Transverse colon (tissue), 4 donors: ENCODE results near the gene PTPRN2. TPM values are rescaled to one million over a fixed set of nuclear protein-coding genes. Genes with fewer than 3 reads are reported as not detected.

Source experiments
- DNase-seq: peaks from one replicate; pipeline ENCODE4 v3.0.0-alpha.2; 2019
- H3K27ac ChIP-seq, 4 donors: fragments of 200-600 bp; sonication (generic); 2 replicates each; pipeline ENCODE4 v1.5.1; 2016 to 2018; ENCODE audit warnings: inconsistent platforms in 4 of 4
- H3K27me3 ChIP-seq: fragments of 200-600 bp; sonication (generic); 2 replicates; pipeline ENCODE4 v1.5.1; 2017; ENCODE audit warnings: inconsistent platforms
- H3K36me3 ChIP-seq, 4 donors: fragments of 200-600 bp; sonication (generic); 2 replicates each; pipeline ENCODE4 v1.5.1; 2017 to 2019; ENCODE audit warnings: inconsistent platforms in 4 of 4
- H3K4me1 ChIP-seq, 4 donors: fragments of 200-600 bp; sonication (generic); 2 replicates each; pipeline ENCODE4 v1.5.1; 2017 to 2020; ENCODE audit warnings: inconsistent platforms in 4 of 4
- H3K4me3 ChIP-seq, 4 donors: fragments of 200-600 bp; sonication (generic); 1 replicate in 1 of 4; 2 replicates in 3 of 4; pipeline versions ENCODE4 v1.5.1 to v1.6.1; 2017 to 2019; ENCODE audit warnings: inconsistent platforms in 4 of 4
- H3K9me3 ChIP-seq, 2 donors: fragments of 200-600 bp; sonication (generic); 2 replicates each; pipeline ENCODE4 v1.5.1; 2017 to 2019; ENCODE audit warnings: inconsistent platforms in 2 of 2
- CTCF ChIP-seq, 5 experiments: fragments of 200-600 bp in 3 of 5; fragments of 450-650 bp in 2 of 5; sonication (generic) in 3 of 5; IDR thresholded peaks; 1 replicate in 2 of 5; 2 replicates in 3 of 5; pipeline ENCODE4 v1.5.1; 2016 to 2017; ENCODE audit warnings: antibody characterized with exemption in 5 of 5, inconsistent platforms in 3 of 5, mild to moderate bottlenecking in 2 of 5, moderate library complexity in 1 of 5
- EP300 ChIP-seq: sonication (generic); formaldehyde crosslinking; IDR thresholded peaks from one replicate; pipeline ENCODE4 v1.6.1; 2017; ENCODE audit warnings: antibody characterized with exemption, low read depth
- POLR2A ChIP-seq: fragments of 450-650 bp; IDR thresholded peaks from one replicate; pipeline ENCODE4 v1.6.1; 2016; ENCODE audit warnings: antibody characterized with exemption, mild to moderate bottlenecking, moderate library complexity
- POLR2AphosphoS5 ChIP-seq, 3 donors: sonication (generic); formaldehyde crosslinking; IDR thresholded peaks; one replicate each; pipeline ENCODE4 v1.6.1; 2016; ENCODE audit warnings: antibody characterized with exemption in 3 of 3
- WGBS, 2 donors: methylation state at CpG; one replicate each; pipeline ENCODE4 v1.1.5; 2018; ENCODE audit warnings: low coverage in 1 of 2; 5-methylcytosine and 5-hydroxymethylcytosine counted together
- in situ Hi-C, 4 donors: fragments of 200-750 bp; cut with MboI; loops; one replicate each; pipeline versions ENCODE4 v1.15.0 to v1.15.1; 2017; ENCODE audit warnings: low sequenced_read_pairs in 3 of 4, low pct_ligation_motif_present in 1 of 4, low pct_unique_long_range_greater_than_20kb in 1 of 4
- intact Hi-C: fragments of 100-400 bp; cut with DNase I; formaldehyde crosslinking; loops from one replicate; pipeline ENCODE4 v1.15.1; 2023; ENCODE audit warnings: low total_unique reads
- total RNA-seq, 4 donors: library from RNA; depleted of rRNA; stranded (reverse); fragments of >200 nt; gene quantifications; one replicate each; pipeline ENCODE4 v1.1.0, GENCODE V29; 2016

Gene PTPRN2
- total RNA-seq, 4 donors from 2014 or later = 15.4 to 31.1 (median 21.8) TPM

DNA sequence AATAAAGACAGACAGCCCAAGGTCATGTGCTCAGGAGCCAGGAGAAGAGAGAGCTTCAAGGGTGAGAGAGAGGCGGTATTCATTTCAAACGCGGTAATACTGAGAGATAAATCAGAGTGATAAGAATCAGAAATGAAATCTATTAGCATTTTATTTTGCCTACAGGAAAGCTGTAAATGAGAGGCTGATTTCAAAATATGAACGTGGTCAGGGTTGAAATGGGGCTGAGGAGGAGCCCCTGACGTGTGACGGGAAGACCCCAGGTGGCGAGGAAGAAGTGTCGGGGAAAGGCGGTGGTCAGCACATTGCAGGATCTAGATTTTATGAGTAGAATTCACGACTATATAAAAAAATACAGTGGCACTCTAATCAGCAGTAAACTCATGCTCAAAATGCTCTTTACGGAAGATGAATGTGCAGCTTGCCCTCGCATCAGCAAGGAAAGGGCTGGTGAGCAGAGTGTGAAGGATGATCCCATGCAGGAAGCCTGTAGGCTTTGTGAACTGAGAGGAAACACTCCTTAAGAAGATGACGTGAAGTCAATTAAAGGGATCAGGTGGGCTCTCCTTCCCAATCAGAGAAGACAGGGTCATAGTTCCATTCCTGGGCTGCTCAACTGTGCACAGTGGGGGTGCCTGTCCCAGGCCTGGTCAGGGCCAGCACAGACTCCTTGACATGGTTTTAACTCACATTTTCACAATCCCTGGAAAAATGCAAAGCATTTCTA is 360.2 kb downstream of the PTPRN2 start:
- in situ Hi-C loops (no loop called here), intact Hi-C loops (loop anchor here (1.0 kb wide), 1 partner anchor 15 kb away; no protein-coding TSS in a partner anchor)
- Histone ChIP-seq H3K4me3 (no peak overlapping the region), H3K36me3 (no peaks in the 10 kb centered on the region), H3K27ac (no peak overlapping the region), H3K4me1 (no peaks in the 10 kb centered on the region), H3K27me3 (no peaks in the 10 kb centered on the region), H3K9me3 (peaks cover 7% of the 10 kb centered on the region in 2 donors)
- 87 to 91% methylated on average over 12 to 13 of the region's 13 CpGs for WGBS, 2 donors
- TF ChIP-seq POLR2A = no peak
- no peak for TF ChIP-seq EP300
- TF ChIP-seq POLR2AphosphoS5 (IDR thresholded peaks at IDR 0.05) = no peak
- no peak for TF ChIP-seq CTCF (IDR thresholded peaks at IDR 0.05)
- no peak for DNase-seq

- intact Hi-C loops = no loop called here
- Histone ChIP-seq H3K4me1 (no peaks in the 10 kb centered on the region), H3K4me3 (no peak overlapping the region), H3K9me3 (peaks cover 0 to 6% of the 10 kb centered on the region in 2 donors), H3K27ac (no peak overlapping the region), H3K27me3 (no peaks in the 10 kb centered on the region), H3K36me3 (no peaks in the 10 kb centered on the region)
- DNase-seq = no peak
- TF ChIP-seq POLR2A (no peak), EP300 (no peak), POLR2AphosphoS5 (IDR thresholded peaks at IDR 0.05) (no peak), CTCF (IDR thresholded peaks at IDR 0.05) (no peak)
- in situ Hi-C loops = no loop called here
Measured at GRCh38 chr7:158216198-158216597, 371.4 kb downstream of the PTPRN2 start.

- WGBS, 2 donors = 46 to 70% methylated on average over 1 of the region's 1 CpG
- Histone ChIP-seq H3K27me3 (no peaks in the 10 kb centered on the region), H3K27ac (no peak overlapping the region), H3K4me3 (no peak overlapping the region), H3K9me3 (no peaks in the 10 kb centered on the region), H3K4me1 (no peaks in the 10 kb centered on the region), H3K36me3 (no peaks in the 10 kb centered on the region)
- DNase-seq = no peak
- in situ Hi-C loops = no loop called here
- TF ChIP-seq CTCF (IDR thresholded peaks at IDR 0.05) (no peak), POLR2A (no peak), EP300 (no peak), POLR2AphosphoS5 (IDR thresholded peaks at IDR 0.05) (no peak)
- intact Hi-C loops = no loop called here
Measured at GRCh38 chr7:158209435-158209834, 378.2 kb downstream of the PTPRN2 start.

DNA sequence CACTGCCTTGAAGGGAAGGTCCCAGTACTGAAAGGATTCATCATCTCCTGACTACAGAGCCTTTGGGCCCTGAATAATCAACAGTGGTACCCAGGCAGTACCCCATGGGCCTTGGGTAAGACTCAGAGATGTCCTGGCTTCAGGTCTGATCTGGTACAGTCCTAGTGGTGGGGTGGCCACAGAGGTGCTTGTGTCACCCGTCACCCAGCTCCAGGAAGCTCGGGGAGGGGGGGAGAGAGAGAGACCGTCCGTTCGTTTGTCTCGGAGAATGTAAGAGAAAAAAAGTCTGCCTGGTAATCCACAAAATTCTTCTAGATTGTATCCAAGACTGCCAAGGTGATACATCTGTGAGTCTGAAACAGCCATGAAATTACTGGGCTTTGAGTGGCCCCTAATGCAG is 381.3 kb downstream of the PTPRN2 start:
- no peaks in the 10 kb centered on the region for H3K4me1 ChIP-seq
- in situ Hi-C loops = no loop called here
- WGBS, 2 donors = 90% methylated on average over 6 of the region's 6 CpGs; no CpG with 5 or more reads in 1 of the 2 donors
- DNase-seq = no peak
- H3K4me3 ChIP-seq = no peak overlapping the region
- no peak overlapping the region for H3K27ac ChIP-seq
- H3K36me3 ChIP-seq = no peaks in the 10 kb centered on the region
- TF ChIP-seq POLR2AphosphoS5 (IDR thresholded peaks at IDR 0.05) (no peak), POLR2A (no peak), CTCF (IDR thresholded peaks at IDR 0.05) (no peak), EP300 (no peak)
- intact Hi-C loops = no loop called here
- no peaks in the 10 kb centered on the region for H3K27me3 ChIP-seq
- no peaks in the 10 kb centered on the region for H3K9me3 ChIP-seq
